ENCODE results near the gene CXCL10.
"Not testable (repeated sequence)": the region's sequence is repeated elsewhere in the genome, so short reads cannot be mapped to it uniquely, and the experiment has no call there.

- TF ChIP-seq CTCF, POLR2A (IDR thresholded peaks at IDR 0.05): not testable (repeated sequence)
Observed at GRCh38 chr4:76050560-76051050, 27.3 kb upstream of the CXCL10 start.

Data from uterus (tissue), 2 donors.